Non-pigmented ciliary epithelial cell (primary cell): ENCODE data around the gene MSMB.
"Not testable (repeated sequence)": the region's sequence is repeated elsewhere in the genome, so short reads cannot be mapped to it uniquely, and the experiment has no call there.

Experiments used
- DNase-seq: peaks from one replicate; pipeline ENCODE4 v3.0.0-alpha.2; 2010; ENCODE audit warnings: low read depth

The MSMB gene

DNA sequence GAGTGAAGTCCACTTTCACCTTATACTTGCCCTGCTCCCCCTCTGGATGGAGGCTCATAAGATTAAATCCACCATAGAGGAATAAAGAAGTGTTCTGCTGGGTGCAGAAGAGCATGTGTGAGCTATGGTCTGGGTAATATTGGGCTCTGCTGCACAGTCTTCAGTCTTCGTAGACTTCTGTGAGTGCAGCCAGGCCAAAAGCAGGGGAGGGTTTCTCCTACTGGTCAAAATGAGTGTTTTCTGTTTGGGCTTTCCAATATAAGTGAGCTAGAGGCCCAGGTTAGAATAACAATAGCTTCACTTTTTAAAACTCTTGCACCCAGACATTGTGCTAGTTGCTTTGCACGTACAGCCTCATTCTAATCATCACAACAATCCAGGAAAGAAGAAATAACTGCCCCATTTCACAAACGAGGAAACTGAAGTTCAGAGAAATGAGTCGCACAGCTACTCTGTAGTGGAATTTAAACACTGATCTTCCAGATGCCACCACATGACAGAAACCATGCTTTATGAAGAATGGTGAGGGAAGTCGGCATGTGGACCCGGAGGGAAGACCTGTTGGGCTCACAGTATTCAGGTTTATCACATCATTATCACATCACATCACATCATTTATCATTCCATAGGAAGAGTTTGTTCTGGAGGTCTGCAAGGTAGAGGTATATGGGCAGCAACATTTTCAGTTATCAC lies 23.8 kb upstream of the MSMB start:
- DNase-seq: no peak

GRCh38 chr10:46068905-46069304 lies 22.8 kb upstream of the MSMB start:
- no peak for DNase-seq

DNA sequence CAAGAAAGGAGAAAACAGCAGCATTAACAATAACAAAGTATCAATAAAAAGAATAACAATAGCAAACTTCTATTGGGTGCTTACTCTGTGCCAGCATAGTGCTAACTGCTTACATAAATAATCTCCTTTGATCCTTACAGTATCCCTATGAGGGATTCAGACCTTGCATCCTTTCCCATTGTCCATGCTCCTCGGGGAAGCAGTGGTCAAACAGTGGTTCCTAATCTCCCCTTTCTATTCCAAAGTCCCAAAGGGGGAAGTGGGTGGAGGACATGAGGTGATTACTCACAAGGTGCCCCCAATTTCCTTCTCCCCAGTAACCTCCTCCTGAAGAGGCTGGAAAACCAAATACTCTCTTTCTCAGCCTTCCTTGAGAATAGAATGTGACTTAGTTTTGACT lies 22.0 kb upstream of the MSMB start:
- DNase-seq: no peak

DNA sequence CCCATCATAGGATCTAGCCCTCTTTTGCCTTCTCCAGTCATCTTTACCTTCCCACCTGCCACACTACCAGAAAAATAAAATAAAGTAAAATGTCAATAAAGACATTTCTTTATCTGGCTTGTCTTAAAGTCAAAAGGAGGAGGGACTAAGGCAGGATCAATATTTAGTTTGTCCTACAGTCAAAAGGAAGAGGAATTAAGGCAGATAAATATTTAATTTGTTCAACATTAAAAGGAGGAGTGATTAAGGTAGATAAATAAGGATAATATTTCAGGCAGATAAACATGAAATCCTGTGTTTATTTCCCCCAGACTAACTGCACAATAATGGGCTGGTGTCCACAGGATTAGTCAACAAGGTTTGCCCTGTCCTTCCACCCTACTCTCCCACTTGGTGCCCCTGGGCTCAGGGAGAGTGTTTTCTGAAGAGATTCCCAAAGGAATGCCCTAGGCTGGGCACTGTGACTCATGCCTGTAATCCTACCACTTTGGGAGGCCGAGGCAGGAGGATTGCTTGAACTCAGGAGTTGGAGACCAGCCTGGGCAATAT lies 18.3 kb upstream of the MSMB start:
- no peak for DNase-seq

GRCh38 chr10:46062723-46063428 lies 16.8 kb upstream of the MSMB start:
- no peak for DNase-seq

GRCh38 chr10:46060706-46061105 lies 14.6 kb upstream of the MSMB start:
- DNase-seq: no peak

DNA sequence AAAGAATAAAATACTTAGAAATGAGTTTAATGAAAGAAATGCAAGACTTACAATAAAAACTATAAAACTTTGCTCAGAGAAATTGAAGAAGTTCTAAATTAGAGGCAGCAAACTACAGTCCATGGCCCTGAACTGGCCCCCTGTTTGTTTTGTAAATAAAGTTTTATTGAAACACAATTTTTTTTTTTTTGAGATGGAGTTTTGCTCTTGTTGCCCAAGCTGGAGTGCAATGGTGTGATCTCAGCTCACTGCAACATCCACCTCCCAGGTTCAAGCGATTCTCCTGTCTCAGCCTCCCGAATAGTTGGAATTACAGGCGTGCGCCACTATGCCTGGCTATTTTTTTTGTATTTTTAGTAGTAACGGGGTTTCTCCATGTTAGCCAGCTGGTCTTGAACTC lies 11.9 kb upstream of the MSMB start:
- DNase-seq: not testable (repeated sequence)

GRCh38 chr10:46057038-46057437 lies 11.0 kb upstream of the MSMB start:
- no peak for DNase-seq

- DNase-seq: no peak
Measured at GRCh38 chr10:46055771-46056170, 9.7 kb upstream of the MSMB start.

DNA sequence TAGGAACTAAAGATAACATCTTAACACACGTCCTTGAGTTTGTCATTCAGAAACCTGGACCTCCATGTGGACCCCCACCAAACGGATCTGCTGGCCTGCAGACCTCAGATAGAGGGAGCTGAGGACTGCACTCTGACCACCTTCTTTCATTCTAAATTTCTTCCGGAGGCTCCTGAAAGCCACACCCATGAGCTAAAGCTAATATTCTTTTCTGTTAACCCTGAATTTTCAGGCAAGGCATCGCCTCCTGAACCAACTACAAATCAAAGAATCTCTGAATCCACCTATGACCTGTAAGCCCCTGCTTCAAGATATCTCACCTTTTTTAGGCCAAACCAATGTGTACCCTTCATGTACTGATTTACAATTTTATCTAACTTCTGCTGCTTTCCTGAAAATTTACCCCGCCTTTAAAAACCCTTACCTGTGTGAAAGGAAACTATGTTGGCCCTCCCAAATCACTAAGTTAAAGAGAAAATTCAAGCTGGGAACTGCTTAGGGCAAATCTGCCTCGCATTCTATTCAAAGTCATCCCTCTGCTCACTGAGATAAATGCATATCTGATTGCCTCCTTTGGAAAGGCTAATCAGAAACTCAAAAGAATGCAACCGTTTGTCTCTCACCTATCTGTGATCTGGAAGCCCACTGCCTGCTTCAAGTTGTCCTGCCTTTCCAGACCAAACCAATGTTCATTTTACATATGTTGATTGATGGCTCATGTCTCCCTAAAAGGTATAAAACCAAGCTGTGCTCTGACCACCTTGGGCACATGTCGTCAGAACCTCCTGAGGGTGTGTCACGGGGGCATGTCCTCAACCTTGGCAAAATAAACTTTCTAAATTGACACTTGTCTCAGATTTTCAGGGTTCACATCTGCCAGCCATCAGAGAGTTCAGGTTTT lies 7.7 kb upstream of the MSMB start:
- no peak for DNase-seq

DNA sequence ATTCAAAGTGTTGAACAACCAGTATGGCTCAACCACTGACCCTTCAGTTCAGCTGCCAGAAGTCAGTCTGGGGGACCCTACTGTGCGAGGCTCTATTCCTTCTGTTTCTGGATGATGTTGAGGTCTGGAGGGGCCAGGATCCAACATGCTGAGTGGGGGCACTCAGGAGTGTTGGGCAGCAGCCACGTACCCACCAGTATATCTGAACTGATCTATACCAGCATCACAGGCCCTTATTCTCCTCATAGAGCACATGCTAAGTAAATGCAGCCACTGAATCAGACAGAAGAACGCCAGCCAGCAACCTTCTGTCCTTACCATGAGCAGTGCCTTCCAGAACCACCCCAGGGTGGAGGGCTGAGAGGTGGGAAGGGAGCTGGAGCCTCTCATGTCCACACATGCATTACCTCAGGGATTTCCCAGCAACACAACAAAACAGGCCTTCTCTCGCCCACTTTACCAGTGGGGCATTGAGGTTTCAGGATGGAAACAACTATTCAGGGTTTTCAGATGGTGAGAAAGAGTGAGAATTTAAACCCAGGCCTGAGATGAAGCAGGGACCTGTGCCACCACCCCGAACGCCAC lies 6.8 kb upstream of the MSMB start:
- no peak for DNase-seq

GRCh38 chr10:46052057-46052790 lies 6.2 kb upstream of the MSMB start:
- DNase-seq: no peak

- DNase-seq: no peak
Measured at GRCh38 chr10:46050941-46051623, 5.0 kb upstream of the MSMB start.

DNA sequence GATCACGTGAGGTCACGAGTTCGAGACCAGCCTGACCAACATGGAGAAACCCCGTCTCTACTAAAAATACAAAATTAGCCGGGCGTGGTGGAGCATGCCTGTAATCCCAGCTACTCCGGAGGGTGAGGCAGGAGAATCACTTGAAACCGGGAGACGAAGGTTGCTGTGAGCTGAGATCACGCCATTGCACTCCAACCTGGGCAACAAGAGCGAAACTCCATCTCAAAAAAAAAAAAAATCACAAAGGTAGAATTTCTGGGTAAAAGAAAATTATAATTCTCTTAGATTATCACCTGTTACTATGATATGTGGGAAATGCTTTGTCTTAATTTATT lies 3.4 kb upstream of the MSMB start:
- not testable (repeated sequence) for DNase-seq

DNA sequence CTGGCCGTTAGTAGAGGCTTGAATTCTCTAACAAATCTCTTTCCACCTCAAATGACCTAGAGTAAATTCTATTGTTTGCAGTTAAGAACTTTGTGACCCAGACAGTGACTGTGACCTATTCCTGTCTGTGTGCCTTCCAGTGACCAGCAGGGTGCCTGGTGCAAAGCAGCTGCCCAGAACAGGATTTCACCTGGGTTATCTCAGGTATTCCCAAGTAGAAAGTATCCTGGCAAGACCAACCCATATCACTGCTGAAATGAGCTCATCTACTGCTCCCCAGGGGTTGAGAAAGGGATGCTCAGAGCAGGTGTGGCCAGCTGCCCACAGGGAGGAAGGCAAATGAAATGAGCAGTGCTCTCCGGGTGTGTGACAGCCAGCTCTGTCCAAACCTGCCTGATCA lies 2.1 kb upstream of the MSMB start:
- no peak for DNase-seq

GRCh38 chr10:46042527-46042926 lies 3.5 kb downstream of the MSMB start:
- no peak for DNase-seq

- no peak for DNase-seq
Measured at GRCh38 chr10:46040004-46040403, 6.1 kb downstream of the MSMB start.

GRCh38 chr10:46037107-46037825 lies 8.8 kb downstream of the MSMB start:
- no peak for DNase-seq

DNA sequence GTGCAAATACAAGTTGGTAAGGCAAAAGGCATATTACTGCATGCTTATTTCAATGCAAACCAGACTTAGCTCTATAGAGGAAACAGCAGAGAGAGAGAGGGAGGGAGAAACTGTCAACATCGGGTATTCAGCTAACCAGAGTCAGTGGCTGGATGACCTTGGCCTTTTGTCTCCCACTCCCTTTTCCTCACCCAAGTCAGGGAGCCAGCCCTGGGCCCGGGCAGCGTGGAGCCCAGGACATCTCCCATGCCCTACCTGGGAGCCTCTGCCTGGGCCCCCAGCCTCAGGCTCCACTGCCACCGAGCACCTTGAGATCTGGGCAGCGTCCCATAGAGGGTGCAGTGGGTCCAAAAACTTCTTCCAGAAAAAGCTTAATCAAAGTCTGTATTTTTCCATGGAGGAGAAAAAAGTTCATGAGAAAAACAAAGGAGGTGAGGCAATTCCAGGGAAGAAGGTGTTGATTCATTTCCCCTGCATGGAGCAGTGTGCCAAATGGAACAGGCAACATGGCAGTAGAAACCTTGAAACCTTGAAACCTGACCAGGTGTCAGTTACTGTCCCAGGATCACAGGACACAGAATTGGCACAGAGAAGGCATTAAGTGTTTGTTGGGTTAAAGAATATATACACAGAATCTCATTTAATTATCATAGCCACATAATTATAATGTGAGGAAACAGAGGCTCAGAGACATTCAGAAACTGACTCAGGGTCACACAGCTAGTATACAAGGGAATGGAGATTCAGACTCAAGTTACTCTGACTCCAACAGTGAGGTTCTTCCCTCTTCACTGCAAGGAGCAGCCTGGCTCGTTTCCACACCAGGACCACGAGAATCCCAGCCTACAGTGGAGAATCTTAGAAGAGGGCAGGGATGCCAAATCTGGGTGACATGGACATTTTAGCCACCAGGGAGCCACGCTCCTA lies 9.9 kb downstream of the MSMB start:
- no peak for DNase-seq
